ENCODE measurements around the gene PTAR1.

Gene PTAR1

GRCh38 chr9:69672596-69673310, 87.1 kb downstream of the PTAR1 start:
- peak; percentile 85 for DNase-seq

GRCh38 chr9:69671879-69672595, 87.8 kb downstream of the PTAR1 start, which contains the start of gene APBA1:
Gene APBA1, minus strand, starts transcription at chr9:69672371.
- peak; percentile 35 for DNase-seq

GRCh38 chr9:69671311-69671878, 88.4 kb downstream of the PTAR1 start:
- DNase-seq = no peak

DNA sequence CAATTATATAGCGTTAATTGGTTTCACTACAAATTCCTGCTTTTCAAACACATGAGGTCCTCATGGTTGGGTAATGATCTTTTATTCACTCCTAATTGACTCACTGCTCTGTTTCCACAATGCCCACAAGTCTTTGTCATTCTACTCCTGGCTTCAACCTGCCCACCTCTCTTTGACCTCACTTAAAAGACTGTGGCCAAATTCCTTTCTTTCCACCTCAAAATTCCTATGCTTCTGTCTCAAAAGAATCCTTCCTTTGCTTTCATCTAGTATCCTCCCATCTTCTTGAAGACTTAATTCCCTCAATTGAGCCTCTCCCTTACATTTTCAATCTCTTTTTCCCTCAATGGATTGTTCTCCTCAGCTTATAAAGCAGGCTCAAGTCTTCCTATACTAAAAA, 92.5 kb downstream of the PTAR1 start:
- no peak for DNase-seq

GRCh38 chr9:69660304-69660703, 99.5 kb downstream of the PTAR1 start:
- no peak for DNase-seq
